Fibroblast of peridontal ligament (primary cell): ENCODE results near the gene EZH1.

Experiments
- DNase-seq: peaks from one replicate; pipeline ENCODE4 v3.0.0-alpha.2; 2010; ENCODE audit errors: extremely low read depth

EZH1 gene

GRCh38 chr17:42744806-42745617, at the start of gene EZH1:
Gene EZH1, minus strand, starts transcription at chr17:42745040. Its CDS starts 16,099 bp downstream, at chr17:42728941.
- peak; percentile 79 for DNase-seq

- DNase-seq = no peak
Measured at GRCh38 chr17:42792545-42792944, 47.7 kb upstream of the EZH1 start.

GRCh38 chr17:42791948-42792347, 47.1 kb upstream of the EZH1 start:
- DNase-seq = no peak

- no peak for DNase-seq
Measured at GRCh38 chr17:42787266-42787665, 42.4 kb upstream of the EZH1 start.

- DNase-seq = no peak
Measured at GRCh38 chr17:42784811-42785592, 40.2 kb upstream of the EZH1 start.

- no peak for DNase-seq
Measured at GRCh38 chr17:42784409-42784808, 39.6 kb upstream of the EZH1 start.

- DNase-seq = no peak
Measured at GRCh38 chr17:42783791-42784138, 38.9 kb upstream of the EZH1 start.

GRCh38 chr17:42783062-42783790, 38.4 kb upstream of the EZH1 start:
- DNase-seq = no peak

GRCh38 chr17:42782166-42783061, 37.6 kb upstream of the EZH1 start:
- no peak for DNase-seq

GRCh38 chr17:42781639-42782165, 36.9 kb upstream of the EZH1 start:
- no peak for DNase-seq

GRCh38 chr17:42780851-42781638, 36.2 kb upstream of the EZH1 start:
- DNase-seq = no peak

- DNase-seq = no peak
Measured at GRCh38 chr17:42779936-42780850, 35.4 kb upstream of the EZH1 start, which contains the start of gene WNK4. Gene WNK4, plus strand, starts transcription at chr17:42780610. Its CDS starts 89 bp downstream, at chr17:42780699.

GRCh38 chr17:42779304-42779935, 34.6 kb upstream of the EZH1 start:
- DNase-seq = no peak

GRCh38 chr17:42778570-42778969, 33.7 kb upstream of the EZH1 start:
- DNase-seq = no peak

GRCh38 chr17:42775534-42776098, 30.8 kb upstream of the EZH1 start:
- no peak for DNase-seq

GRCh38 chr17:42774066-42774745, 29.4 kb upstream of the EZH1 start:
- no peak for DNase-seq

- peak; percentile 84 for DNase-seq
Measured at GRCh38 chr17:42773290-42774035, 28.6 kb upstream of the EZH1 start, which contains the start of gene VPS25. Gene VPS25, plus strand, starts transcription at chr17:42773449. Its CDS starts 27 bp downstream, at chr17:42773476.
